Panc1 (cell line): ENCODE measurements around the gene CLSTN2. TPM values are rescaled to one million over a fixed set of nuclear protein-coding genes. Genes with fewer than 3 reads are reported as not detected.

Experiments used
- ATAC-seq: fragments of 200-7000 bp; cut with Tn5 transposase; 2 replicates; pipeline ENCODE4 v1.9.1; 2020; ENCODE audit warnings: mild to moderate bottlenecking, moderate library complexity
- BruUV-seq: library from RNA; stranded (reverse); fragments of 400-500 nt; replicated peaks from 2 replicates; lab custom pipeline; 2021; lab: Mats Ljungman, UMichigan
- CTCF ChIA-PET: fragments of 300-600 bp; sonication (Branson Sonifier 250); formaldehyde crosslinking; loops from one replicate; lab custom pipeline; 2022; ENCODE audit warnings: antibody characterized with exemption; lab: Charles Lee
- POLR2A ChIA-PET: fragments of 300-600 bp; sonication (Branson Sonifier 250); formaldehyde crosslinking; loops from one replicate; lab custom pipeline; 2022; ENCODE audit warnings: antibody characterized with exemption; lab: Charles Lee
- DNase-seq: peaks from one replicate; pipeline ENCODE4 v3.0.0-alpha.2; 2010; ENCODE audit warnings: low read depth, low spot score
- H3K27ac ChIP-seq: 2 replicates; pipeline ENCODE4 v1.5.1; 2011; ENCODE audit warnings: mild to moderate bottlenecking, low read length, inconsistent platforms
- H3K27me3 ChIP-seq: fragments of 200-500 bp; sonication (Bioruptor generic); 2 replicates; pipeline ENCODE4 v1.6.0; 2014; ENCODE audit warnings: low read length, inconsistent platforms; ENCODE audit not compliant: control insufficient read depth, insufficient read depth
- H3K36me3 ChIP-seq: fragments of 200-500 bp; sonication (Bioruptor generic); 2 replicates; pipeline ENCODE4 v1.5.1; 2014; ENCODE audit warnings: inconsistent platforms, mild to moderate bottlenecking, low read length, moderate library complexity; ENCODE audit not compliant: control insufficient read depth, insufficient read depth
- H3K4me1 ChIP-seq: 2 replicates; pipeline ENCODE4 v1.5.1; 2011; ENCODE audit warnings: inconsistent platforms, mild to moderate bottlenecking, low read length, moderate library complexity; ENCODE audit not compliant: control insufficient read depth, insufficient read depth
- H3K4me3 ChIP-seq, 2 experiments: 2 replicates each; pipeline ENCODE4 v1.5.1; 2011 to 2012; ENCODE audit warnings: low read depth in 2 of 2, low read length in 2 of 2, mild to moderate bottlenecking in 2 of 2, inconsistent platforms in 1 of 2, moderate library complexity in 1 of 2
- H3K9me3 ChIP-seq: fragments of 200-500 bp; sonication (Bioruptor generic); 2 replicates; pipeline ENCODE4 v1.5.1; 2014; ENCODE audit warnings: low read depth, mild to moderate bottlenecking, inconsistent platforms, low read length, moderate library complexity; ENCODE audit not compliant: control insufficient read depth, insufficient read depth
- CTCF ChIP-seq: fragments of 450-650 bp; IDR thresholded peaks from 2 replicates; pipeline ENCODE4 v1.5.1; 2017; ENCODE audit warnings: mild to moderate bottlenecking
- POLR2AphosphoS5 ChIP-seq: IDR thresholded peaks from 2 replicates; pipeline ENCODE4 v1.6.1; 2012; ENCODE audit warnings: mild to moderate bottlenecking, low read depth, low read length, moderate library complexity
- REST ChIP-seq, 2 experiments: IDR thresholded peaks; 2 replicates each; pipeline ENCODE4 v1.6.1; 2011 to 2012; ENCODE audit warnings: low read depth in 2 of 2, control low read depth in 1 of 2, low read length in 1 of 2, mild to moderate bottlenecking in 1 of 2, moderate library complexity in 1 of 2; ENCODE audit not compliant: insufficient read depth in 1 of 2
- SIN3A ChIP-seq: IDR thresholded peaks from 2 replicates; pipeline ENCODE4 v1.6.1; 2012; ENCODE audit warnings: low read depth, mild to moderate bottlenecking, low read length, moderate library complexity, borderline replicate concordance; ENCODE audit not compliant: insufficient read depth
- TCF7L2 ChIP-seq: IDR thresholded peaks from 2 replicates; pipeline ENCODE4 v1.6.1; 2011; ENCODE audit warnings: mild to moderate bottlenecking, low read depth, low read length, inconsistent platforms
- in situ Hi-C: cut with HindIII; loops from 2 replicates; pipeline ENCODE4 v1.10.0; 2016; ENCODE audit warnings: low sequenced_read_pairs, low pct_unique_long_range_greater_than_20kb
- intact Hi-C: fragments of 100-400 bp; cut with micrococcal nuclease; formaldehyde crosslinking; loops from one replicate; pipeline ENCODE4 v1.10.0; 2022; ENCODE audit not compliant: unreplicated experiment
- total RNA-seq: library from RNA; stranded (reverse); gene quantifications from one replicate; pipeline ENCODE4 v1.2.1, GENCODE V29; 2021; ENCODE audit not compliant: unreplicated experiment

The CLSTN2 gene
- total RNA-seq, 1 experiment from 2014 or later: 0.03 TPM

DNA sequence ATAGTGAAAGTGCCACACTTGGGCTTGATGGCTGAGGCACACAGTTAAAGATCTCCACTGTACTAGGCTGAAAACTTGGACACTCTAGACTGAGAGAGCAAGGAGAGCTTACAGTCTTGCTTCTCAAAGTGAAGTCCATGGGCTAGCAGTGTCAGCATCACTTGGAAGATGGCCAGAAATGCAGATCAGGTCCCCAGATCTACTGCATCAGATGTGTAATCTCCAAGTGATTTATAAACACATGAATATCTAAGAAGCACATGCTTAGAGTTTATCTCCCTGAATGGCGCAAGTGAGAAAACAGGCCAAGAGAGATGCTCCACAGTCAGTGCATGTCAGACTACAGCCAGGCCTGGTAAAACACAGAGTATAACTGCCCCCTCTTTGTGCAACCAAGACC lies 308.6 kb downstream of the CLSTN2 start:
- no peak for DNase-seq
- Histone ChIP-seq H3K27me3 (no peaks in the 10 kb centered on the region), H3K36me3 (no peaks in the 10 kb centered on the region), H3K27ac (no peak overlapping the region), H3K9me3 (no peaks in the 10 kb centered on the region), H3K4me3 (no peak overlapping the region), H3K4me1 (no peaks in the 10 kb centered on the region)
- BruUV-seq: no TSS peak
- POLR2A ChIA-PET: no interaction called here
- in situ Hi-C loops: no loop called here
- intact Hi-C loops: no loop called here
- CTCF ChIA-PET: no interaction called here
- no peak for TF ChIP-seq CTCF
- no peak for TF ChIP-seq TCF7L2
- TF ChIP-seq POLR2AphosphoS5: no peak
- no peak for TF ChIP-seq SIN3A
- no peak for TF ChIP-seq REST (IDR thresholded peaks at IDR 0.05; ENCODE audit: insufficient read depth in 1 of 2, low read depth in 2 of 2, low read length in 1 of 2)
- ATAC-seq: no peak

DNA sequence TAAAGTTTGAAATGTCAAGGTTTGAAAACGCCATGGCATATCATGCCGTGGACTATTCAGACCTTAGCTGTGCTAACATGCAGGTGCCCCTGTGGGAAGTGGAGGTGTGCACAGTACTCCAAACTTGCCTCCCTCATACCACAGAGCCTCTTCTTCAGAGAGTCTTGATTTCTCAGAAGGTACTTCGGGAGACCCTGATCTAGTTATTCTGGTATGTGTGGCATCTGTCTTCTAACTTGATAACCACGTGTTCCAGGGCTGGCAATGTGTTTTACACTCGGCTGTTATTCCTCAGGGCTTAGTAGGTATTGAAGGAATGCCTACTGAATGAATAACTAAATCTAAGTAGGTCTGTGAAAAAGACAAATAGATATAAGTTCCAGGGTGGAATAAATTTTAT lies 309.9 kb downstream of the CLSTN2 start:
- Histone ChIP-seq H3K9me3 (no peaks in the 10 kb centered on the region), H3K4me1 (no peaks in the 10 kb centered on the region), H3K4me3 (no peak overlapping the region), H3K27ac (no peak overlapping the region), H3K27me3 (no peaks in the 10 kb centered on the region), H3K36me3 (no peaks in the 10 kb centered on the region)
- TF ChIP-seq REST (IDR thresholded peaks at IDR 0.05; ENCODE audit: insufficient read depth in 1 of 2, low read depth in 2 of 2, low read length in 1 of 2): no peak
- TF ChIP-seq CTCF: no peak
- no peak for TF ChIP-seq TCF7L2
- TF ChIP-seq POLR2AphosphoS5: no peak
- TF ChIP-seq SIN3A: no peak
- CTCF ChIA-PET: no interaction called here
- intact Hi-C loops (no loop called here), in situ Hi-C loops (no loop called here)
- BruUV-seq: no TSS peak
- POLR2A ChIA-PET: no interaction called here
- DNase-seq: no peak
- no peak for ATAC-seq
